NT2/D1 (cell line): ENCODE measurements around the gene SNX10.

Experiments used
- DNase-seq: peaks from one replicate; pipeline ENCODE4 v3.0.0-alpha.2; 2011; ENCODE audit warnings: low read depth, low spot score
- H3K27me3 ChIP-seq: 2 replicates; pipeline ENCODE4 v1.6.0; 2011; ENCODE audit warnings: mild to moderate bottlenecking; ENCODE audit not compliant: insufficient read length, insufficient read depth
- H3K36me3 ChIP-seq: 2 replicates; pipeline ENCODE4 v1.6.1; 2011; ENCODE audit warnings: mild to moderate bottlenecking, low read length, mixed read lengths; ENCODE audit not compliant: insufficient read depth, insufficient read length
- H3K4me1 ChIP-seq: 2 replicates; pipeline ENCODE4 v1.5.1; 2011; ENCODE audit not compliant: insufficient read depth, insufficient read length
- H3K4me3 ChIP-seq: 2 replicates; pipeline ENCODE4 v1.5.1; 2011; ENCODE audit warnings: low read depth; ENCODE audit not compliant: insufficient read length
- H3K9ac ChIP-seq: 2 replicates; pipeline ENCODE4 v1.6.0; 2011; ENCODE audit warnings: low read depth; ENCODE audit not compliant: insufficient read length
- H3K9me3 ChIP-seq: 2 replicates; pipeline ENCODE4 v1.5.1; 2011; ENCODE audit warnings: mild to moderate bottlenecking, low read length; ENCODE audit not compliant: insufficient read depth
- SUZ12 ChIP-seq: IDR thresholded peaks from 2 replicates; pipeline ENCODE4 v1.6.1; 2011; ENCODE audit not compliant: insufficient read length, insufficient read depth; ENCODE audit errors: extremely low read depth
- YY1 ChIP-seq: IDR thresholded peaks from 2 replicates; pipeline ENCODE4 v1.6.1; 2011; ENCODE audit not compliant: insufficient read length, insufficient read depth
- ZNF274 ChIP-seq: IDR thresholded peaks from 2 replicates; pipeline ENCODE4 v1.6.1; 2011; ENCODE audit warnings: mild to moderate bottlenecking, low read depth, low read length

Gene SNX10

GRCh38 chr7:26363465-26363864 lies 71.8 kb downstream of the SNX10 start:
- Histone ChIP-seq H3K4me3 (no peak overlapping the region), H3K4me1 (no peaks in the 10 kb centered on the region), H3K36me3 (no peaks in the 10 kb centered on the region), H3K27me3 (no peaks in the 10 kb centered on the region), H3K9ac (no peak overlapping the region), H3K9me3 (no peaks in the 10 kb centered on the region)
- no peak for DNase-seq
- TF ChIP-seq YY1 = no peak

- peak; percentile 71 for DNase-seq
- H3K4me3 ChIP-seq = no peak overlapping the region
- H3K27me3 ChIP-seq = no peaks in the 10 kb centered on the region
- no peak overlapping the region for H3K9ac ChIP-seq
- no peaks in the 10 kb centered on the region for H3K36me3 ChIP-seq
- no peaks in the 10 kb centered on the region for H3K9me3 ChIP-seq
- TF ChIP-seq ZNF274 = no peak
- TF ChIP-seq YY1 = no peak
- no peak for TF ChIP-seq SUZ12
- no peaks in the 10 kb centered on the region for H3K4me1 ChIP-seq
These were observed 73.6 kb downstream of the SNX10 start for GRCh38 chr7:26365077-26365900.

DNA sequence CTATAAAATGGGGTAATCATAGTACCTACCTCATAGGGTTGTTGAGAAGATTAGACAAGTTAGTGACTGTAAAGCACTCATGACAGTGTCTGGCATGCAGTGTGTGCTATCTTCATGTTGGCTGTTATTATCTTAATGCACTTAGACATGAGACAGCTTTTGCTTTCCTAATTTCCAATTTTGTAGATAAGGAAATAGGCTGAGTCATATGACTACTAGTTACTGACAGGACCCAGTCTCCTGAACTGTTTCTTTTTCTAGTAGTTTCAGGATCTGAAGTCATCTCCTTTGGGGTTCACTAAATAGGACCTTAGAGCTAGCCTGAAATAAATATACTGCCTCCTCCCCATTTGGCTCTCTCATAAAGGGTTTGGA lies 74.2 kb downstream of the SNX10 start:
- H3K9ac ChIP-seq = no peak overlapping the region
- no peaks in the 10 kb centered on the region for H3K27me3 ChIP-seq
- H3K36me3 ChIP-seq = no peaks in the 10 kb centered on the region
- H3K4me1 ChIP-seq = no peaks in the 10 kb centered on the region
- DNase-seq = no peak
- no peak overlapping the region for H3K4me3 ChIP-seq
- TF ChIP-seq SUZ12 (no peak), YY1 (no peak), ZNF274 (no peak)
- no peaks in the 10 kb centered on the region for H3K9me3 ChIP-seq

GRCh38 chr7:26367219-26367711 lies 75.6 kb downstream of the SNX10 start:
- Histone ChIP-seq H3K9me3 (no peaks in the 10 kb centered on the region), H3K4me1 (no peaks in the 10 kb centered on the region), H3K9ac (no peak overlapping the region), H3K36me3 (no peaks in the 10 kb centered on the region), H3K27me3 (no peaks in the 10 kb centered on the region), H3K4me3 (no peak overlapping the region)
- DNase-seq = no peak
- TF ChIP-seq SUZ12 = no peak
- no peak for TF ChIP-seq YY1

- no peak overlapping the region for H3K4me3 ChIP-seq
- H3K36me3 ChIP-seq = no peaks in the 10 kb centered on the region
- DNase-seq = no peak
- TF ChIP-seq SUZ12 = no peak
- no peaks in the 10 kb centered on the region for H3K4me1 ChIP-seq
- H3K9ac ChIP-seq = no peak overlapping the region
- H3K9me3 ChIP-seq = no peaks in the 10 kb centered on the region
- H3K27me3 ChIP-seq = no peaks in the 10 kb centered on the region
These were observed 76.9 kb downstream of the SNX10 start for GRCh38 chr7:26368542-26368941.

DNA sequence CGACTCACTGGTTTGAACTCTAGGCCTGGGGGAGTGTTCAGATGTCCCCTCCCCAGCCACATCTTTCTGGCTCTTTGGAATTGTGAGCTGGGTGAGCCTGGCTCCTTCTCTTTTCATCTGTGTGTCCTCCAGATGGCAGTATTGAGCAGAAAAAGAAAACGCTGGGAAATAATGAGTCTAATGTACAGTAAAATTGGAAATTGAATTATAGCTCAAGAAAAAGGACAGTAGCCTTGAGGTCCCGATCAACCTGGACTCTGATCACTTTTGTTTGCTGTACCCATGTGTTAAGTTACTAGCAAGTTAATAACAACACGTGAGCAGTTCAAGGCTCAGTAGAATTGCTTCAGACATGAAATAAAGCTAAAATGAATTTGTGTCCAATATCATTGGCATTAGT lies 77.9 kb downstream of the SNX10 start:
- TF ChIP-seq YY1 (no peak), ZNF274 (no peak), SUZ12 (no peak)
- Histone ChIP-seq H3K27me3 (peaks cover 2% of the 10 kb centered on the region), H3K4me1 (no peaks in the 10 kb centered on the region), H3K4me3 (no peak overlapping the region), H3K9ac (no peak overlapping the region), H3K36me3 (no peaks in the 10 kb centered on the region), H3K9me3 (no peaks in the 10 kb centered on the region)
- peak; percentile 30 for DNase-seq

DNA sequence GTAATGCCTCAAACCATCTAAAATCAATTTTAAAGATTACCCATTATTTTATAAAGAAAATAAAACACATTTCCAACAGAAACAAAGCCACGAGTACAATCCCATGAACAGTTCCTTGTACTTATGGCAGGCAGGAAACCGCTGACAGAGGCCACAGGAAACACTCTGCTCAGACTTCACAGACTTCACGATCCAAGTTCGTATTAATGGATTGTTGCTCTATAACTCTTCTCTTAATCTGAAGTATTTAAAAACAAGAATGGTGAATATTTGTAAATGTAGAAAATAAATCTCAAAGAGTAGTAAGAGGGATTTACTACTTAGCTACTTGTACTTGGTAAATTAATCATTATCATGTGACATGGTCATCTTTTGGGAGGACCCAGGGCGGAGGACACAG lies 78.3 kb downstream of the SNX10 start:
- Histone ChIP-seq H3K9ac (no peak overlapping the region), H3K4me1 (no peaks in the 10 kb centered on the region), H3K36me3 (no peaks in the 10 kb centered on the region), H3K27me3 (peaks cover 3% of the 10 kb centered on the region), H3K4me3 (no peak overlapping the region), H3K9me3 (no peaks in the 10 kb centered on the region)
- DNase-seq = no peak
- no peak for TF ChIP-seq SUZ12
- no peak for TF ChIP-seq YY1
- no peak for TF ChIP-seq ZNF274

DNA sequence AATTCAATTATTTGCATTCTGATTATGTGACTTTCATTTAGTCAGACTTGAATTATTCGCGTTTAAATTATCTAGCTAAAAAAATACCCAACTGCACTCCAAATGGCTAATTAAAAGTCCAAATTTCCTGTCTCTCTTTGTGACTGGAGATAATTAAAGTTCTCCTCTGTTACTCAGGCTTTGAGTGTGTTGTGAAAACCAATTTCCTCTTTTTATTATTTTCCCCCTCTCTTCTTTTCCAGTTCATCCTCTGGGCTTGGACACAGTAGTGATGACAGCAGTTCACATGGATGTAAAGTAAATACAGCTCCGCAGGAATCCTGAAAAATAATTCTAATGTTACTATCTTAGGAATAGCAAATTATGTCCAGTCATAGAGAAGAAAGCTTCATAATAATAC lies 80.6 kb downstream of the SNX10 start:
- Histone ChIP-seq H3K36me3 (no peaks in the 10 kb centered on the region), H3K9ac (no peak overlapping the region), H3K9me3 (no peaks in the 10 kb centered on the region), H3K4me3 (no peak overlapping the region), H3K27me3 (peaks cover 5% of the 10 kb centered on the region), H3K4me1 (peaks cover 2% of the 10 kb centered on the region)
- DNase-seq = no peak
- TF ChIP-seq ZNF274 (no peak), SUZ12 (no peak), YY1 (no peak)
